NCI-H748 treated with DMSO at 0.1 percent for 48 hours (cell line): ENCODE data around the gene CCDC51.
"Not testable (repeated sequence)": the region's sequence is repeated elsewhere in the genome, so short reads cannot be mapped to it uniquely, and the experiment has no call there.

Experiments used
- DNase-seq: peaks from one replicate; lab custom pipeline; 2025; lab: John Stamatoyannopoulos, UW

Gene CCDC51, protein sequence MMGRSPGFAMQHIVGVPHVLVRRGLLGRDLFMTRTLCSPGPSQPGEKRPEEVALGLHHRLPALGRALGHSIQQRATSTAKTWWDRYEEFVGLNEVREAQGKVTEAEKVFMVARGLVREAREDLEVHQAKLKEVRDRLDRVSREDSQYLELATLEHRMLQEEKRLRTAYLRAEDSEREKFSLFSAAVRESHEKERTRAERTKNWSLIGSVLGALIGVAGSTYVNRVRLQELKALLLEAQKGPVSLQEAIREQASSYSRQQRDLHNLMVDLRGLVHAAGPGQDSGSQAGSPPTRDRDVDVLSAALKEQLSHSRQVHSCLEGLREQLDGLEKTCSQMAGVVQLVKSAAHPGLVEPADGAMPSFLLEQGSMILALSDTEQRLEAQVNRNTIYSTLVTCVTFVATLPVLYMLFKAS

DNA sequence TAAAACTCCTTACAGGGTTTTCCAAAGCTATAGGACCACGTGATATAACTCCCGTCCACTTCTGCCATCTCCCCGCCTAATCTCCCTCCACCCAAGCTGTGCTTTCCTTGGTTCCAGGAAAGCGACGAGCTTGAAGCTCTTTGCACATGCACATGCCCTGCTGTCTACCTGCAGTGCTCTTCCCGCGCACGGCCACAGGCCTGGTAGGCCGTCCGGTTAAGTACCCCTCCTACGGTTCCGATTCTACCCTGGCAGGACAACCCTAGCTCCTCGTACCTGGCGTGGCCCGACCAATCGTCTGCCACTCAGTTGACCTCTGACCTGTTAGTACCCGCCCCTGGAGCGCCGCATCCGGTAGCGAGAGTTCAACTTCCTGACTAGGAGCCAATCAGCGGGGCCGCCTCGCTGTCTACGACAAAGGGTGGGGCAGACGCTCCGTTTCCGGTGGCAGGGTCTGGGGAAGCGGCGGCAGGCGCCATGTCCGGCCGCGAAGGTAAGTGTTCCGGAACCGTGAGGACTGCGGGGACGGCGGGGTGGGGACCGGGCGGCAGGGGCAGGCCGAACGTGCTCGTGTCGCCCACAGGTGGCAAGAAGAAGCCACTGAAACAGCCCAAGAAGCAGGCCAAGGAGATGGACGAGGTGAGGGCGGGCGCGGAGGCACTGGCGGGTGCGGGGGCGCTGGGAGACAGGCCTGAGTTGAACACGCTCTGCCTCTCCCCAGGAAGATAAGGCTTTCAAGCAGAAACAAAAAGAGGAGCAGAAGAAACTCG is at the start of gene CCDC51, which contains the start of gene TMA7:
TSS of gene CCDC51 (minus strand) at position 300 of the 770 bp plus-strand sequence. CDS start 4,991 bp downstream, outside the sequence.
TSS of gene TMA7 (plus strand) at position 438 of the 770 bp plus-strand sequence. CDS start at position 478, 40 bp downstream.
- DNase-seq = peak; percentile 95

DNA sequence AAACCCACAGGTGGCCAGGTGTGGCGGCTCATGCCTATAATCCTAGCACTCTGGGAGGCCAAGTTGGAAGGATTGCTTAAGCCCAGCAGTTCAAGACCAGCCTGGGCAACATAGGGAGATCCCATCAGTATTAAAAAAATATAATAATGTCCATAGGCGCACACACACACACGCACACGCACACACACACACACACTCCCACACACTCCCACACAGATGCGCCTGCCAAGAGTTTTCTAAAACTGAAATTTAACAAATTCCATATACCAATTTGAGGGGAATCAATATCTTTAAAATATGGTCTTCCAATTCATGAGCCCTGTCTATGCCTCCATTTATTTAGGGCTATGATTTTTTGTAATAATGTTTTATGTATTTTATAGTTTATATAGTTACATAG is 47.0 kb upstream of the CCDC51 start:
- DNase-seq = no peak

DNA sequence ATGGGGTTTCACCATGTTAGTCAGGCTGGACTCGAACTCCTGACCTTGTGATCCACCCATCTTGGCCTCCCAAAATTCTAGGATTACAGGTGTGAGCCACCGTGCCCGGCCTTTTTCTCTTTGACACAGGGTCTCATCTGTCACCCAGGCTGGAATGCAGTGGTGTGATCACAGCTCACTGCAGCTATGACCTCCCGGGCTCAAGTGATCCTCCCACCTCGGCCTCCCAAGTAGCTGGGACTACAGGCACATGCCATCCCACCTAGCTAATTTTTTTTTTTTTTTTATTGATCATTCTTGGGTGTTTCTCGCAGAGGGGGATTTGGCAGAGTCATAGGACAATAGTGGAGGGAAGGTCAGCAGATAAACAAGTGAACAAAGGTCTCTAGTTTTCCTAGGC is 42.9 kb upstream of the CCDC51 start:
- not testable (repeated sequence) for DNase-seq

DNA sequence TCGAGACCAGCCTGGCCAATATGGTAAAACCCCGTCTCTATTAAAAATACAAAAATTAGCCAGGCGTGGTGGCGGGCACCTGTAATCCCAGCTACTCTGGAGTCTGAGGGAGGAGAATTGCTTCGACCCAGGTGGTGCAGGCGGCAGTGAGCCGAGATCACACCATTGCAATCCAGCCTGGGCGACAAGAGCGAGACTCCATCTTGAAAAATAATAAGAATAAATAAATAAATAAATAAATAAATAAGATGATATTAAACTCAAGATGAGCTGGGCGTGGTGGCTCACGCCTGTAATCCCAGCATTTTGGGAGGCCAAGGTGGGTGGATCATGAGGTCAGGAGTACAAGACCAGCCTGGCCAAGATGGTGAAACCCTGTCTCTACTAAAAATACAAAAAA is 41.0 kb upstream of the CCDC51 start:
- not testable (repeated sequence) for DNase-seq

DNA sequence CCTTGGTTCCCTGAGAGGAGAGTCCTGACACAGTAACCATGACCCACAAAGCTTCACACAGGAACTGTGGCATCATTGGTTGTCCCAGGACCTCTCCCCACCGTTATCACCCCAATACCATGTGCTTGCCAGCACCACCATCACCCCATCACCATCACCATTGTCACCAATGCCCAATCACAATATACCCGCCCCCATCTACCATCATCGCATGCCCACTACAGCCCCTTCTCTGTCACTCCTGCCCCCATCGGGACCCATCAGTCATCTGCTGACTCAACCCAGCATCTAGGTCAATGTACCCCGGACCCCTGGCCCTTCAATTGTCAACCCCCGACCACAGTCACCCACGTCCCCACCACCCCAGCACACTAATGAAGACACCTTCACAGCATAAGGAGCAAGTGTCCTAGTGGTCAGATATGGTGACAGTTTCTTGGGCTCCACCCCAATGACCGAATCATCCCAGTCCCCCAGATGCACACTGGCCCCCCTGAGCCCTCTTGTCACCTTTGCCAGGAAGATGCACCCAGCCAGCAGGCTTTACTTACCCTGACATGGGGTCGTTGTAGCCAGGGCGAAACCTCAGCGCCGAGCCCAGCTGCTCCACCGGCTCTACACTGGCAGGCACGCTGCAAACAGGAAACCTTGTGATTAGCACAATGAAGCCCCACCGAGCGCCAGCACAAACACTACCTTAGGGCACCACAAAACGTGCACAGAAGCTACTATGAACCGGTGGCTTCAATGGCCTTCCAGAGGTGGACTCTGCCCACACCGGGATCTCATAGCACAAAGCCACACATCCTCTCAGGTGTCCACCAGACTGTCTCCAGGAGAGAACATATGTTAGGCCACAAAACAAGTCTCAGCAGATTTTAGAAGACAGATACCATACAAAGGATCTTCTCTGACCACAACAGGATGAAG is 39.0 kb upstream of the CCDC51 start:
- DNase-seq = no peak

DNA sequence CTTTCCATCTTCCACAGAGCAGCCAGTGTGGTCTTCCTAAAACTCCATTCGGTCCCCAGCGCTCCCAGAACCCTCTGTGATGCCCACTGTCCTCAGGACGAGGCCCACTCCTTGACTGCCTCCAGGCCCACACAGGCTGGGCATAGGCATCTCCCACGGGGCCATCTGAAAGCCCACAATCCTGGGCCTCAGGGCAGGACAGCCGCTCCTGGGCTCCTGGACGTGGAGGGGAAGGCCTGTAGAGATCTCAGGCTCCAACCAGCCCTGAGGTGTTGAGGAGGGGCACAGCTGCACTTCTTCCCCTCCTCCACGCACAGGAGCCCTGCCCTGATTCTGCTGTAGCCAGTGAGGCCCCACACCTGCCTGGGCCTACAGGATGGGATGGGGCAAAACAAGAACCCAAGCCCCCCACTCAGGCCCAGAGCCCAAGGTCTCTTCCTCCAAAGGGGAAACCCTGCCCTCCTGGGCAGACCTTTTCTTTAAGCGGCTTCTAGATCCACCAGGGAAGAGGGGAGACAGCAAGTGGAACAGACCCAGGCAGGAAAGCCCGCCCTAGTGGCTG is 38.1 kb upstream of the CCDC51 start:
- no peak for DNase-seq

DNA sequence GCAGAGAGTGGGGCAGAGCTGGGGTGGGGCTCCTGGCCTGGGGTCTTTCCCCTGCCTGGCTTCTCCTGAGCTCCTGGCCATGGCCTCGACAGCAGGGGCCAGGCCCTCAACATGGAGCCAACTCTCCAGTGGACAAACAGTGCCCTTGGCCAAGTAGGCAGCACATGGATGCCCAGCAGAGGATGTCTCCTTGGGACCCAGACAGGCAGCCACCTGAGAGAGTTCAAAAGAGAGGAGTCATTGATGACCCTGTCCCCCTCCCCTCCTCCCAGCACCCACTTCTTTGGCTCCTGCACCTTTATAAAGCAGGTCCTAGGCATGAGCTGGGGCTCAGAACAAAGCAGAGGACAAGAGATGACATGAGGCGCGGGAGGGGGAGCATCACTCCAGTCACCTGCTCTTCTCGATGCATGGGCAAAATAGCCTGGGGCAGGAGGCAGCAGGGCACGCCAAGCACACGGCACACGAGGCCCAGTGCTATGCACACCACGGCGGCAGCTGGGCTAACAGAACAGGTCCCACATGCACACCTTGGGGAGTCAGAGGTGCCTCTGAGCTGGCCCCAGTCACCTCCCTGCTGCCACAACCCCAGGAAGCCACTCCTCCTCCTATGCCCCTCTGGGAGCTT is 36.6 kb upstream of the CCDC51 start:
- DNase-seq = no peak

DNA sequence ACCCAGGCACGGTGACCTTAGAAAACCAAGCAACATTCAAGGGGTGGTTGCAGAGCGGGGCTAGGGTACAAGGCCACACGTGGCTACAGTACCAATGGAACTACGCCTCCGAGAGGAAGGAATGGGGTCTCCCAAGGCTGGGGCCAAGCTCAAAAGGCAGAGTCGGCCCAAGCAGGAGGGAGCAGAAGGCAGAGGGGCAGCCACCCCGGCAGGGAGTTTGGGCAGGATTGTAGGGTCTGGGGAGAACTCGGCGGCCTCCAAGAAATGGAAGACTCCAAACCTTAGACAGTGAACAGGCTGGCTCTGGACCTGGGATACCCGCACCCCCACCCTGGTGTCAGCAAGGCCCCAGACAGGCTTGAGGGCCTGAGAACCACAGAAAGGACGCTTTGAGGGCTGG is 35.3 kb upstream of the CCDC51 start:
- no peak for DNase-seq

DNA sequence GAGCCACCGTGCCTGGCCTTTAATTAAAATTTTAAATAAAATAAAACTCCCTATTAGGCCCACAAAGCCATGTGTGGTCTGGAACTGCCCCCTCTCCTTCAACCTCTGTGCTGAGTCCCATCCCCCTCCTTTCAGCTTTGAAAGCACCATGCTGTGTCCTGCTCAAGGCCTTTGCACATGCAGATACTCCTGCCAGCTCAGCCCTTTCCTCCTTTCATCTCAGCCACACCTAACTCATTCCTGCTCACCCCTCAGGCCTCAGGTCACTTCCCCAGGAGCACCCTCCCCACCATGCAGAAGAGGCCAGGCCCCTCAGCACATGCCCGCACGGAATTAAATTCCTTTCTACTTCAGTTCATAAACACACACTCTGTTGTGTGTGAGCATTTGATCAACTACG is 34.7 kb upstream of the CCDC51 start:
- no peak for DNase-seq

DNA sequence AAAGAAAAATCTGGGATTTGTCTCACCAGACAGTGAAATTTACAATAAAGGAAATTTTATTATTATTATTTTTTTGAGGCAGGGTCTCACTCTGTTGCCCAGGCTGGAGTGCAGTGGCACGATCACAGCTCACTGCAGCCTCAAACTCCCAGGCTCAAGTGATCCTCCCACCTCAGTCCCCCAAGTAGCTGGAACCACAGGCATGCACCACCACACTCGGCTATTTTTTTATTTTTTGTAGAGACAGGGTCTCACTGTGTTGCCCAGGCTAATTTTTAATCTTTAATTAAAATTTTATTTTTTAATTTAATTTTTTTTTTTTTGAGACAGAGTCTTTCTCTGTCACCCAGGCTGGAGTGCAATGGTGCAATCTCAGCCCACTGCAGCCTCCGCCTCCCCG is 34.1 kb upstream of the CCDC51 start:
- DNase-seq = not testable (repeated sequence)

DNA sequence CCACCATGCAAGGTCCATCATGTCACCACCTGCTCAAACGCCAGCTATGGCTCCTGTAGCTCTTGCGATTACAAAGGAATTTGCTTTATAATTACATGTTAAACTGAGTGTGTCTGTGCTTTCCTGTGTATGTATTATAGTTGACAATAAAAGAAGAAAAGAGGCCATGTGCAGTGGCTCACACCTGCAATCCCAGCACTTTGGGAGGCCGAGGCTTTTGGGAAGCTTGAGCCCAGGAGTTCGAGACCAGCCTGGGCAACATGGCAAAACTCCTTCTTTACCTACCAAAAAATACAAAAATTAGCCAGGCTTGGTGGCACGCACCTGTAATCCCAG is 33.7 kb upstream of the CCDC51 start:
- no peak for DNase-seq

DNA sequence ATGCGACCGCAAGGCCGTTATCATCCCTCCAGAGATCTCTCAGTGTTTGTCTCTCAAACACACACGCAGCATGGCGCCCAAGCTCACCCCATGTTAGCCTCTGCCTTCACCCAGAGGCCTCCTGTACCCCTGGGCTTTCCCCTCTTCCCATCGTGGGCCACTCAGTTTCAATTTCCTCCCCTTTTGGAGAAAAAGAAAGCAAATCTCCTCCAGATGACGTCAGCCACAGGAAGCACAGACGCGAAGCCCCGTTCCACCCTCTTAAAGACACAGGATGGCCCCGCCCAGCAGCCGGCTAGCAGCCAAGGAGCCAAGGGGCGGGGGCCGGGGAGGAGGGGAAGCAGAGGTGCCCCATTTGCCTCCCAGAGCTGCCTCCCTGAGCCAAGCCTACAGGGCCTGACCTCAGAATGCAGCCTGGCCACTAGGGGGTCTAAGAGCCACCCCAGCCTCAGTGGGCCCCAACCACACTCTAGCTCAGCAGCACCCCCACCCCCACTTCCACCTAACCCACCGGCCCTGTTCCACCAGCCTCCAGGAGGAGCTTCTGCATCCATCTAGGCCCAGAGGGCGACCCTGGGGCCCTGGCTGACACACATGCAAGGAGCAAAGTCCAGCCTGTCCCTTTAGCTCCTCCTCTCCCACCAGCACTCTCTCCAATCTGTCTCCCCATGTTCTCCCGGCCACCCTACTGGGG is 33.2 kb upstream of the CCDC51 start:
- DNase-seq = peak; percentile 24

DNA sequence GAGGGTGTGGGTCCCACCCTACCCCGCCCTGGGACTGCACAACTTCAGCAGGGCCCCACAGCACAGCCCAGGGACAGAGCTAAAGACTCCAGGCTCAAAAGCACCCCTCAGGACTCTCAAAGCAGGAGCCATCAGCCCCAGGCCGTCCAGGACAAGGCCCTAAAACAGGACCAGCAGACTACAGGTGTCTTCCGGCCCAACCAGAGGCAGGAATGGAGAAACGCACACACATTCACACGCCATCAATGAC is 32.7 kb upstream of the CCDC51 start:
- no peak for DNase-seq

GRCh38 chr3:48470286-48470685 is 30.4 kb upstream of the CCDC51 start:
- DNase-seq = no peak

GRCh38 chr3:48469046-48469915 is 29.4 kb upstream of the CCDC51 start:
- DNase-seq = no peak

- no peak for DNase-seq
Observed at GRCh38 chr3:48468329-48468731, 28.4 kb upstream of the CCDC51 start.

- no peak for DNase-seq
Observed at GRCh38 chr3:48467473-48468267, 27.8 kb upstream of the CCDC51 start.

- no peak for DNase-seq
Observed at GRCh38 chr3:48467110-48467454, 27.2 kb upstream of the CCDC51 start.

- DNase-seq = no peak
Observed at GRCh38 chr3:48466386-48467109, 26.6 kb upstream of the CCDC51 start.
